ENCODE results near the gene ZBTB40. TPM values are rescaled to one million over a fixed set of nuclear protein-coding genes. Genes with fewer than 3 reads are reported as not detected.

Gene ZBTB40
- total RNA-seq, 3 donors from 2014 or later: 14.8 to 28.0 (median 16.7) TPM

GRCh38 chr1:22542886-22543285 is 91.2 kb downstream of the ZBTB40 start:
- Histone ChIP-seq H3K4me1 (ENCODE audit: low read depth) (no peaks in the 10 kb centered on the region), H3K4me3 (no peak overlapping the region), H3K9me3 (no peaks in the 10 kb centered on the region), H3K36me3 (ENCODE audit: low read depth) (no peaks in the 10 kb centered on the region)
- TF ChIP-seq, protein P1, sequence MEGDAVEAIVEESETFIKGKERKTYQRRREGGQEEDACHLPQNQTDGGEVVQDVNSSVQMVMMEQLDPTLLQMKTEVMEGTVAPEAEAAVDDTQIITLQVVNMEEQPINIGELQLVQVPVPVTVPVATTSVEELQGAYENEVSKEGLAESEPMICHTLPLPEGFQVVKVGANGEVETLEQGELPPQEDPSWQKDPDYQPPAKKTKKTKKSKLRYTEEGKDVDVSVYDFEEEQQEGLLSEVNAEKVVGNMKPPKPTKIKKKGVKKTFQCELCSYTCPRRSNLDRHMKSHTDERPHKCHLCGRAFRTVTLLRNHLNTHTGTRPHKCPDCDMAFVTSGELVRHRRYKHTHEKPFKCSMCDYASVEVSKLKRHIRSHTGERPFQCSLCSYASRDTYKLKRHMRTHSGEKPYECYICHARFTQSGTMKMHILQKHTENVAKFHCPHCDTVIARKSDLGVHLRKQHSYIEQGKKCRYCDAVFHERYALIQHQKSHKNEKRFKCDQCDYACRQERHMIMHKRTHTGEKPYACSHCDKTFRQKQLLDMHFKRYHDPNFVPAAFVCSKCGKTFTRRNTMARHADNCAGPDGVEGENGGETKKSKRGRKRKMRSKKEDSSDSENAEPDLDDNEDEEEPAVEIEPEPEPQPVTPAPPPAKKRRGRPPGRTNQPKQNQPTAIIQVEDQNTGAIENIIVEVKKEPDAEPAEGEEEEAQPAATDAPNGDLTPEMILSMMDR (IDR thresholded peaks at IDR 0.05): no peak
- intact Hi-C loops (cut with DNase I, micrococcal nuclease): no loop called here
- ATAC-seq: no peak
- peak in 1 of 3 donors; percentile 10 for DNase-seq

DNA sequence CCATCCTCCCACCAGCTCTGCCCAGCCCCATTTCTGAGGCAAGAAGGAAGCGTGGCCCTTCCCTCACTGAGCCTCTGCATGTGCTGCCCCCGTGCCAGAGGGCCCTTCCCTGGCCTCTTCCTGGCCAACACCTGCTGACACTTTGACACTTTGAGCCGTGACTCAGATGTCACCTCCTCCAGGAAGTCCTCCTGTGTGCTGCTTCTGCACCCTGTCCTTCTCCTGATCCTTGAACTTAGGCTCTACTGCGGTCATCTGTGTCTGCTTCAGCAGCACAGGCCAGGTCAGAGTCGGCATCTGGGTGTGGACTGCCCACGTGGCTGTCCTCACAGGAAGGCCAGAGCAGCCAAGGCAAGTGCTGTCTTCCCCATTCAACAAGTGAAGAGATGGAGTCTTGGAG is 92.0 kb downstream of the ZBTB40 start:
- intact Hi-C loops (cut with DNase I, micrococcal nuclease): no loop called here
- no peaks in the 10 kb centered on the region for H3K9me3 ChIP-seq
- no peaks in the 10 kb centered on the region for H3K36me3 ChIP-seq (ENCODE audit: low read depth)
- DNase-seq (no peak), ATAC-seq (peak; percentile 72)
- H3K4me3 ChIP-seq: no peak overlapping the region
- H3K4me1 ChIP-seq (ENCODE audit: low read depth): no peaks in the 10 kb centered on the region
- TF ChIP-seq, protein P1 (IDR thresholded peaks at IDR 0.05): no peak

DNA sequence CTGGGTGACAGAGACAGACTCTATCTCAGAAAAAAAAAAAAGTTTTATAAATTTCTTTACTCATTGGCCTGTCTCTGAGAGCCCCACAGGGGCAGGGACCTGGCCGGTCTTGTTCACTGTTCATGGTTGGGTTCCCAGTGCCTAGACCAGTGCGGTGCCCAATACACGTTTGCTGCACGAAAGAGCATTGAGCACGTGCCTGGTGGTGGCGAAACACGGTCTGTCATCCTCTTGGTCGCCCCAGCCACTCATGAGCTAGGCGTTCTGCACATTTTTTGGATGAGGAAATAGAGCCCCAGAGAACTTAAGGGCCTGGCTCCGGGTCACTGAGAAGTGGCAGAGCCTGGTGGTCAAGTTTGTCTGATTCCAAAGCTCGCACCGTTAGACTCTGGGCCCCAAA is 93.0 kb downstream of the ZBTB40 start:
- intact Hi-C loops (cut with DNase I, micrococcal nuclease): no loop called here
- ATAC-seq: no peak
- no peaks in the 10 kb centered on the region for H3K4me1 ChIP-seq (ENCODE audit: low read depth)
- H3K36me3 ChIP-seq (ENCODE audit: low read depth): no peaks in the 10 kb centered on the region
- DNase-seq: no peak
- TF ChIP-seq, protein P1 (IDR thresholded peaks at IDR 0.05): no peak
- no peak overlapping the region for H3K4me3 ChIP-seq
- H3K9me3 ChIP-seq: no peaks in the 10 kb centered on the region

DNA sequence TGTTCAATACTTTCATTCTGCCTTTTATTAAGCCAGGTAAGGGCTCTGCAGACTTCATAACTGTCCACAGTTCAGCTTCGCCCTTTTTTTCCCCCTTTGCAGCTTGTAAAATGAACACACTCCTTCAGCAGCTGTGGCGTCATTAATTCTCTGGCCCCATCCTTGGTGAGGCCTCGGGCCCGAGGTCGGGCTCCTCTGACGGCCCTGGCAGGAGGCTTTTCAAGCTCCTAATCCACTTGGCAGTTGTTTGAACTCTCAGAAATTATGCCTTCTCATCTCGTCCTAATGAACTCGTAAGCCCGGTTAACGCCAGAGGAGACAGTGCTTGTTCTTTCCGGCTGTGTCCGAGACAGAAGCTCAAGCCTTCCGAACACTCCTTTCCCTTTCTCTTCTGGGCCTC is 93.5 kb downstream of the ZBTB40 start:
- intact Hi-C loops (cut with DNase I, micrococcal nuclease): no loop called here
- no peaks in the 10 kb centered on the region for H3K4me1 ChIP-seq (ENCODE audit: low read depth)
- no peak for DNase-seq
- H3K4me3 ChIP-seq: no peak overlapping the region
- no peaks in the 10 kb centered on the region for H3K36me3 ChIP-seq (ENCODE audit: low read depth)
- no peaks in the 10 kb centered on the region for H3K9me3 ChIP-seq
- TF ChIP-seq, protein P1 (IDR thresholded peaks at IDR 0.05): no peak
- no peak for ATAC-seq

- intact Hi-C loops (cut with DNase I, micrococcal nuclease): no loop called here
- no peaks in the 10 kb centered on the region for H3K36me3 ChIP-seq (ENCODE audit: low read depth)
- H3K4me3 ChIP-seq: no peak overlapping the region
- no peak for ATAC-seq
- DNase-seq: no peak
- H3K4me1 ChIP-seq (ENCODE audit: low read depth): no peaks in the 10 kb centered on the region
- H3K9me3 ChIP-seq: no peaks in the 10 kb centered on the region
- TF ChIP-seq, protein P1 (IDR thresholded peaks at IDR 0.05): no peak
These were observed 95.7 kb downstream of the ZBTB40 start for GRCh38 chr1:22547186-22547817.
